ENCODE measurements around the gene DNAJC4.

- no peak for TF ChIP-seq CTCF (IDR thresholded peaks at IDR 0.05)
- TF ChIP-seq POLR2A (IDR thresholded peaks at IDR 0.05) = no peak
Measured at GRCh38 chr11:64238999-64239398, 8.7 kb downstream of the DNAJC4 start.
